Measurements from ENCODE around the gene PNKD. TPM values are rescaled to one million over a fixed set of nuclear protein-coding genes. Genes with fewer than 3 reads are reported as not detected.
"Not testable (repeated sequence)": the region's sequence is repeated elsewhere in the genome, so short reads cannot be mapped to it uniquely, and the experiment has no call there.

Gene PNKD
- total and polyA plus RNA-seq, 11 donors, result 53.8 to 146 (median 72.5) TPM

DNA sequence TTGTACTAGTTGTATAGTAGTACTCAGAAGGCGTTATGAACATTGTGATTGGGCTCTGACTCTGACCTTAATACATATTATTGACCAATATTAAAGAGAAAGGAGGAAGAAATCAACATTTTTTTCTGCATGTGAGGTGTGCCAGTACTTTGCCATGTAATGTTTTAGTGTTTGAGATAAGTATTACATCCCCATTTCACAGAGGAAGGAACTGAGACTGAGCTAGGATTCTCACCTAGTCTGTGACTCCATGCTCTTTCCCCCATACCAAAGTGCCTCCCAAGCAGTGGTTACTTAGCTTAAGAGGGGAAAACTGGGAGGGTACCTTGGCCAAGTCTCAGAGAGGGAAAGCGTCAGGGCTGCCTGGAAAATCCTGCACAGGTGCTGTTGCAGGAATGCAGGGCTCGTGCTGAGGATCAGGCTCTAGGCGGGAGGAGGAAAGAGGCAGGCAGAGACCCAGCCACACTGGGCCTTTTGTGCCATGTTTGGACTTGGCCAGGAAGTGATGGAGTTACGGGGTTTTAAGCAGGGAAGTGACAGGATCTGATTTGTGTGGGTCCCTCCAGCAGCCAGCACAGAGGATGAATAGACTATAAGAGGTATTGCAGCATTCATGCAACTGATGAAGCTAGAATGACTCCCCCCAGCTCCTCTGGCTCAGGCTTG, 1.7 kb downstream of the PNKD start:
- ATAC-seq (no peak), DNase-seq (peak in 1 of 5 donors; percentile 24)
- TF ChIP-seq CTCF (IDR thresholded peaks at IDR 0.05) (no peak), POLR2A (IDR thresholded peaks at IDR 0.05) (no peak)
- H3K4me1 ChIP-seq, result peaks cover 3 to 62% (median 43%) of the 10 kb centered on the region in 12 donors
- intact Hi-C loops (cut with DNase I), result loop anchor here in 8 of 10 donors (1.0 to 10.0 kb wide), 11 partner anchors 15 to 373 kb away; partner anchors contain the start of genes CTDSP1 (in 4 of the 8), CATIP (in 2 of the 8), ARPC2 (in 1 of the 8) and TMBIM1 (in 1 of the 8)
- no peaks in the 10 kb centered on the region for H3K27me3 ChIP-seq
- peak overlapping the region in 7 of 12 donors; percentile 0 to 93 (median 76) for H3K4me3 ChIP-seq
- peaks cover 0 to 54% (median 47%) of the 10 kb centered on the region in 9 donors for H3K36me3 ChIP-seq
- 40 to 62% (median 52%) methylated on average over 5 of the region's 5 CpGs for WGBS, 4 donors
- H3K9me3 ChIP-seq, result no peaks in the 10 kb centered on the region
- H3K27ac ChIP-seq, result peak overlapping the region in 11 of 12 donors; percentile 50 to 87 (median 77)

GRCh38 chr2:218272531-218273212, 2.4 kb downstream of the PNKD start:
- peak; percentile 31 to 64 (median 54) for ATAC-seq
- Histone ChIP-seq H3K4me3 (peak overlapping the region in 7 of 12 donors; percentile 0 to 90 (median 8)), H3K27me3 (no peaks in the 10 kb centered on the region)

GRCh38 chr2:218273214-218273907, 3.0 kb downstream of the PNKD start:
- H3K9me3 ChIP-seq, H3K27me3 ChIP-seq, ATAC-seq, DNase-seq: not testable (repeated sequence)
- Histone ChIP-seq H3K36me3 (peaks cover 0 to 56% (median 49%) of the 10 kb centered on the region in 9 donors), H3K4me3 (peak overlapping the region in 1 of 12 donors; percentile 6), H3K27ac (peak overlapping the region; percentile 42 to 84 (median 70)), H3K4me1 (peaks cover 3 to 72% (median 38%) of the 10 kb centered on the region in 12 donors)
- WGBS, 4 donors, result 83 to 89% (median 85%) methylated on average over 8 of the region's 8 CpGs
- intact Hi-C loops (cut with DNase I), result loop anchor here in 6 of 10 donors (2.0 to 10.0 kb wide), 7 partner anchors 13 to 371 kb away; partner anchors contain the start of genes CTDSP1 (in 3 of the 6) and TMBIM1 (in 1 of the 6)

More at GRCh38 chr2:218272531-218273212, 2.4 kb downstream of the PNKD start:
- peak; percentile 84 to 91 (median 90) for DNase-seq
- TF ChIP-seq CTCF (IDR thresholded peaks at IDR 0.05), result peak; percentile 81 to 96 (median 86)
- TF ChIP-seq POLR2A (IDR thresholded peaks at IDR 0.05), result peak in 1 of 2 donors; percentile 24
- 16 to 28% (median 17%) methylated on average over 18 of the region's 18 CpGs for WGBS, 4 donors
- intact Hi-C loops (cut with DNase I), result loop anchor here in 7 of 10 donors (1.0 to 10.0 kb wide), 8 partner anchors 14 to 372 kb away; partner anchors contain the start of genes CTDSP1 (in 3 of the 7), CATIP (in 2 of the 7) and TMBIM1 (in 1 of the 7)
- Histone ChIP-seq H3K4me1 (peaks cover 3 to 69% (median 41%) of the 10 kb centered on the region in 12 donors), H3K9me3 (no peaks in the 10 kb centered on the region), H3K27ac (peak overlapping the region; percentile 42 to 84 (median 70)), H3K36me3 (peaks cover 0 to 54% (median 47%) of the 10 kb centered on the region in 9 donors)

- Histone ChIP-seq H3K27ac (peak overlapping the region in 10 of 12 donors; percentile 6 to 84 (median 70)), H3K4me1 (peaks cover 3 to 69% (median 33%) of the 10 kb centered on the region in 12 donors), H3K36me3 (peaks cover 0 to 61% (median 54%) of the 10 kb centered on the region in 9 donors), H3K9me3 (no peaks in the 10 kb centered on the region), H3K4me3 (no peak overlapping the region), H3K27me3 (no peaks in the 10 kb centered on the region)
- intact Hi-C loops (cut with DNase I), result loop anchor here in 6 of 10 donors (2.0 to 10.0 kb wide), 7 partner anchors 13 to 371 kb away; partner anchors contain the start of genes CTDSP1 (in 3 of the 6) and TMBIM1 (in 1 of the 6)
- TF ChIP-seq POLR2A (IDR thresholded peaks at IDR 0.05) (no peak), CTCF (IDR thresholded peaks at IDR 0.05) (no peak)
- whole genome bisulfite sequencing, 4 donors, result 67 to 87% (median 72%) methylated on average over 2 of the region's 2 CpGs
- no peak for ATAC-seq
- no peak for DNase-seq
Observed at GRCh38 chr2:218273908-218274249, 3.6 kb downstream of the PNKD start.

All from heart left ventricle (tissue), 16 donors.